Stimulated activated memory B cell treated with anti-CD40 and anti-IgM and Interleukin-4, amounts not matched to agents 10 μg/mL and 1 μg/mL and 100 μg/mL, for 72 hours (primary cell): ENCODE measurements around the gene ZFPL1.

Experiments used
- ATAC-seq: fragments of 150-1000 bp; cut with Tn5 transposase; 2 replicates; pipeline ENCODE4 v1.10.0; 2021
- H3K27ac Mint-ChIP-seq: one replicate; pipeline ENCODE4 v1.8.0; 2022; ENCODE audit warnings: mild to moderate bottlenecking, mixed read lengths
- H3K27me3 Mint-ChIP-seq: one replicate; pipeline ENCODE4 v1.8.0; 2022; ENCODE audit warnings: mixed read lengths
- H3K36me3 Mint-ChIP-seq: one replicate; pipeline ENCODE4 v1.8.0; 2022; ENCODE audit warnings: mixed read lengths
- H3K4me1 Mint-ChIP-seq: one replicate; pipeline ENCODE4 v1.8.0; 2022; ENCODE audit warnings: mixed read lengths
- H3K4me3 Mint-ChIP-seq: one replicate; pipeline ENCODE4 v1.8.0; 2022; ENCODE audit warnings: mild to moderate bottlenecking, moderate library complexity, mixed read lengths
- H3K9me3 Mint-ChIP-seq: one replicate; pipeline ENCODE4 v1.8.0; 2022; ENCODE audit warnings: mixed read lengths

The ZFPL1 gene

GRCh38 chr11:65072631-65072966 lies 11.4 kb upstream of the ZFPL1 start:
- Mint-ChIP-seq H3K27ac (peak overlapping the region; percentile 76), H3K27me3 (no peaks in the 10 kb centered on the region), H3K4me3 (no peak overlapping the region), H3K9me3 (no peaks in the 10 kb centered on the region), H3K4me1 (peaks cover 8% of the 10 kb centered on the region), H3K36me3 (no peaks in the 10 kb centered on the region)
- no peak for ATAC-seq

- no peaks in the 10 kb centered on the region for H3K36me3 Mint-ChIP-seq
- no peaks in the 10 kb centered on the region for H3K9me3 Mint-ChIP-seq
- peaks cover 27% of the 10 kb centered on the region for H3K4me1 Mint-ChIP-seq
- ATAC-seq: no peak
- peak overlapping the region; percentile 69 for H3K27ac Mint-ChIP-seq
- H3K4me3 Mint-ChIP-seq: no peak overlapping the region
- no peaks in the 10 kb centered on the region for H3K27me3 Mint-ChIP-seq
Observed at GRCh38 chr11:65077451-65077850, 6.6 kb upstream of the ZFPL1 start.

- peak overlapping the region; percentile 69 for H3K27ac Mint-ChIP-seq
- no peaks in the 10 kb centered on the region for H3K27me3 Mint-ChIP-seq
- H3K36me3 Mint-ChIP-seq: no peaks in the 10 kb centered on the region
- H3K4me3 Mint-ChIP-seq: no peak overlapping the region
- ATAC-seq: peak; percentile 79
- peaks cover 30% of the 10 kb centered on the region for H3K4me1 Mint-ChIP-seq
- no peaks in the 10 kb centered on the region for H3K9me3 Mint-ChIP-seq
Observed at GRCh38 chr11:65078151-65078550, 5.9 kb upstream of the ZFPL1 start.

GRCh38 chr11:65078786-65079342 lies 5.2 kb upstream of the ZFPL1 start:
- Mint-ChIP-seq H3K27ac (peak overlapping the region; percentile 69), H3K9me3 (no peaks in the 10 kb centered on the region), H3K4me3 (peak overlapping the region; percentile 2), H3K27me3 (no peaks in the 10 kb centered on the region), H3K4me1 (peaks cover 38% of the 10 kb centered on the region), H3K36me3 (no peaks in the 10 kb centered on the region)
- ATAC-seq: no peak

- peak overlapping the region; percentile 97 for H3K4me3 Mint-ChIP-seq
- ATAC-seq: no peak
- peaks cover 19% of the 10 kb centered on the region for H3K36me3 Mint-ChIP-seq
- H3K9me3 Mint-ChIP-seq: no peaks in the 10 kb centered on the region
- peaks cover 50% of the 10 kb centered on the region for H3K4me1 Mint-ChIP-seq
- no peaks in the 10 kb centered on the region for H3K27me3 Mint-ChIP-seq
- peak overlapping the region; percentile 96 for H3K27ac Mint-ChIP-seq
Observed at GRCh38 chr11:65083134-65083833, 738 bp upstream of the ZFPL1 start.

- Mint-ChIP-seq H3K27ac (peak overlapping the region; percentile 96), H3K27me3 (no peaks in the 10 kb centered on the region), H3K4me1 (peaks cover 38% of the 10 kb centered on the region), H3K36me3 (peaks cover 34% of the 10 kb centered on the region), H3K9me3 (no peaks in the 10 kb centered on the region), H3K4me3 (peak overlapping the region; percentile 97)
- ATAC-seq: peak; percentile 1
Observed at GRCh38 chr11:65084598-65085375, 765 bp downstream of the ZFPL1 start.

GRCh38 chr11:65085446-65085845 lies 1.4 kb downstream of the ZFPL1 start:
- H3K36me3 Mint-ChIP-seq: peaks cover 34% of the 10 kb centered on the region
- no peaks in the 10 kb centered on the region for H3K27me3 Mint-ChIP-seq
- H3K4me3 Mint-ChIP-seq: peak overlapping the region; percentile 97
- no peak for ATAC-seq
- no peaks in the 10 kb centered on the region for H3K9me3 Mint-ChIP-seq
- H3K27ac Mint-ChIP-seq: no peak overlapping the region
- peaks cover 38% of the 10 kb centered on the region for H3K4me1 Mint-ChIP-seq

GRCh38 chr11:65086809-65087208 lies 2.8 kb downstream of the ZFPL1 start:
- peaks cover 34% of the 10 kb centered on the region for H3K36me3 Mint-ChIP-seq
- H3K4me3 Mint-ChIP-seq: no peak overlapping the region
- peaks cover 32% of the 10 kb centered on the region for H3K4me1 Mint-ChIP-seq
- no peak overlapping the region for H3K27ac Mint-ChIP-seq
- no peak for ATAC-seq
- no peaks in the 10 kb centered on the region for H3K27me3 Mint-ChIP-seq
- no peaks in the 10 kb centered on the region for H3K9me3 Mint-ChIP-seq

- Mint-ChIP-seq H3K27me3 (no peaks in the 10 kb centered on the region), H3K27ac (no peak overlapping the region), H3K36me3 (peaks cover 34% of the 10 kb centered on the region), H3K9me3 (no peaks in the 10 kb centered on the region), H3K4me1 (peaks cover 32% of the 10 kb centered on the region), H3K4me3 (no peak overlapping the region)
- ATAC-seq: no peak
Observed at GRCh38 chr11:65087216-65087615, 3.2 kb downstream of the ZFPL1 start.

- H3K36me3 Mint-ChIP-seq: peaks cover 34% of the 10 kb centered on the region
- H3K27me3 Mint-ChIP-seq: no peaks in the 10 kb centered on the region
- H3K4me1 Mint-ChIP-seq: peaks cover 36% of the 10 kb centered on the region
- H3K4me3 Mint-ChIP-seq: no peak overlapping the region
- no peak for ATAC-seq
- H3K9me3 Mint-ChIP-seq: no peaks in the 10 kb centered on the region
- H3K27ac Mint-ChIP-seq: no peak overlapping the region
Observed at GRCh38 chr11:65087827-65088226, 3.8 kb downstream of the ZFPL1 start.

- H3K27ac Mint-ChIP-seq: no peak overlapping the region
- H3K36me3 Mint-ChIP-seq: peaks cover 34% of the 10 kb centered on the region
- H3K27me3 Mint-ChIP-seq: no peaks in the 10 kb centered on the region
- H3K4me3 Mint-ChIP-seq: no peak overlapping the region
- H3K9me3 Mint-ChIP-seq: no peaks in the 10 kb centered on the region
- ATAC-seq: no peak
- H3K4me1 Mint-ChIP-seq: peaks cover 18% of the 10 kb centered on the region
Observed at GRCh38 chr11:65089621-65090020, 5.6 kb downstream of the ZFPL1 start.

GRCh38 chr11:65090628-65091027 lies 6.6 kb downstream of the ZFPL1 start:
- peaks cover 9% of the 10 kb centered on the region for H3K4me1 Mint-ChIP-seq
- no peak overlapping the region for H3K4me3 Mint-ChIP-seq
- H3K36me3 Mint-ChIP-seq: peaks cover 31% of the 10 kb centered on the region
- no peaks in the 10 kb centered on the region for H3K27me3 Mint-ChIP-seq
- H3K27ac Mint-ChIP-seq: no peak overlapping the region
- no peak for ATAC-seq
- no peaks in the 10 kb centered on the region for H3K9me3 Mint-ChIP-seq

GRCh38 chr11:65095427-65095826 lies 11.4 kb downstream of the ZFPL1 start:
- Mint-ChIP-seq H3K9me3 (no peaks in the 10 kb centered on the region), H3K27ac (peak overlapping the region; percentile 82), H3K4me1 (peaks cover 17% of the 10 kb centered on the region), H3K4me3 (peak overlapping the region; percentile 89), H3K36me3 (no peaks in the 10 kb centered on the region), H3K27me3 (no peaks in the 10 kb centered on the region)
- ATAC-seq: no peak

- H3K4me1 Mint-ChIP-seq: peaks cover 17% of the 10 kb centered on the region
Observed at GRCh38 chr11:65095974-65096806, 12.2 kb downstream of the ZFPL1 start, which contains the start of gene VPS51. VPS51 (plus strand) TSS chr11:65096214; CDS start chr11:65096251, 37 bp downstream.

GRCh38 chr11:65096926-65097325 lies 12.9 kb downstream of the ZFPL1 start:
- H3K4me3 Mint-ChIP-seq: peak overlapping the region; percentile 89
- peaks cover 17% of the 10 kb centered on the region for H3K4me1 Mint-ChIP-seq
- ATAC-seq: no peak
- no peaks in the 10 kb centered on the region for H3K27me3 Mint-ChIP-seq
- H3K27ac Mint-ChIP-seq: peak overlapping the region; percentile 82
- peaks cover 5% of the 10 kb centered on the region for H3K36me3 Mint-ChIP-seq
- no peaks in the 10 kb centered on the region for H3K9me3 Mint-ChIP-seq

More at GRCh38 chr11:65095974-65096806, 12.2 kb downstream of the ZFPL1 start, which contains the start of gene VPS51:
- ATAC-seq: peak; percentile 98
- Mint-ChIP-seq H3K9me3 (no peaks in the 10 kb centered on the region), H3K27ac (peak within 1 kb of the TSS; percentile 82), H3K36me3 (peaks cover 5% of the 10 kb centered on the region), H3K4me3 (peak within 1 kb of the TSS; percentile 89), H3K27me3 (no peaks in the 10 kb centered on the region)
